SK-N-SH treated with all-trans-retinoic acid at 6 μM for 48 hours (cell line): ENCODE data around the gene CCDC170.

Experiments used
- BACH2 ChIP-seq: fragments of 250-450 bp; sonication (Bioruptor Pico); IDR thresholded peaks from 2 replicates; pipeline ENCODE4 v1.9.0; 2021; ENCODE audit warnings: mild to moderate bottlenecking, borderline replicate concordance
- CSDC2 ChIP-seq: fragments of 250-450 bp; sonication (Bioruptor Pico); IDR thresholded peaks from 2 replicates; pipeline ENCODE4 v1.5.0; 2020; ENCODE audit warnings: mild to moderate bottlenecking, moderate library complexity
- OSR1 ChIP-seq: fragments of 250-450 bp; sonication (Bioruptor Pico); IDR thresholded peaks from 2 replicates; pipeline ENCODE4 v1.8.0; 2022; ENCODE audit warnings: moderate library complexity, mild to moderate bottlenecking, inconsistent platforms
- ZC3H10 ChIP-seq: fragments of 250-450 bp; sonication (Bioruptor Pico); IDR thresholded peaks from 2 replicates; pipeline ENCODE4 v1.5.1; 2021; ENCODE audit warnings: mild to moderate bottlenecking, moderate library complexity
- ZFP3 ChIP-seq: fragments of 250-450 bp; sonication (Bioruptor Pico); IDR thresholded peaks from 2 replicates; pipeline ENCODE4 v1.5.0; 2020; ENCODE audit warnings: mild to moderate bottlenecking, moderate library complexity
- ZFP30 ChIP-seq: fragments of 450-650 bp; formaldehyde crosslinking; IDR thresholded peaks from 2 replicates; pipeline ENCODE4 v1.5.0; 2022; ENCODE audit warnings: mild to moderate bottlenecking, moderate library complexity
- TF ChIP-seq, protein P1 (sequence below): fragments of 250-450 bp; sonication (Bioruptor Pico); IDR thresholded peaks from 2 replicates; pipeline ENCODE4 v1.8.0; 2021; ENCODE audit warnings: low read depth, mild to moderate bottlenecking, moderate library complexity, borderline replicate concordance
- TF ChIP-seq, protein P2 (sequence below): fragments of 250-450 bp; sonication (Bioruptor Pico); IDR thresholded peaks from 2 replicates; pipeline ENCODE4 v1.8.0; 2020; ENCODE audit warnings: mild to moderate bottlenecking, moderate library complexity, borderline replicate concordance

DNA sequence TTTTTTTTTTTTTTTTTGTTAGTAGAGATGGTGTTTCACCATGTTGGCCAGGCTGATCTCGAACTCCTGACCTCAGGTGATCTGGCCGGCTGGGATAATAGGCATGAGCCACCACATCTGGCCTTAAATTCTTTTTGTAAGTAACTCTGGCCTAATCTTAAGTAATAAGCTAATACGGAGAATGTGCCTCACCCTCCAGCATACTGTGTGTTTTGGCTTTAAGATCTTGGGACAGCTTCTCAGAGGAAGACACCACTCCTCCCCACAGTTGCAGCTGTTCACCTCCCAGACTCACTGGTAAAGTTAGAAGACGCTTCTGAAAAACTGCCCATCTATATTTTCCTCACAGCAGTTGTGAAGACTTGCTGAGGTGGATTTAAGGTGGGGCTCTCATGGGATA, 120.8 kb downstream of the CCDC170 start:
- TF ChIP-seq OSR1 (CRISPR knock-in tag) (no peak), ZFP3 (CRISPR knock-in tag) (no peak), ZFP30 (CRISPR knock-in tag) (no peak), CSDC2 (CRISPR knock-in tag) (no peak), BACH2 (CRISPR knock-in tag) (no peak), ZC3H10 (CRISPR knock-in tag) (no peak)
- TF ChIP-seq, protein P1, sequence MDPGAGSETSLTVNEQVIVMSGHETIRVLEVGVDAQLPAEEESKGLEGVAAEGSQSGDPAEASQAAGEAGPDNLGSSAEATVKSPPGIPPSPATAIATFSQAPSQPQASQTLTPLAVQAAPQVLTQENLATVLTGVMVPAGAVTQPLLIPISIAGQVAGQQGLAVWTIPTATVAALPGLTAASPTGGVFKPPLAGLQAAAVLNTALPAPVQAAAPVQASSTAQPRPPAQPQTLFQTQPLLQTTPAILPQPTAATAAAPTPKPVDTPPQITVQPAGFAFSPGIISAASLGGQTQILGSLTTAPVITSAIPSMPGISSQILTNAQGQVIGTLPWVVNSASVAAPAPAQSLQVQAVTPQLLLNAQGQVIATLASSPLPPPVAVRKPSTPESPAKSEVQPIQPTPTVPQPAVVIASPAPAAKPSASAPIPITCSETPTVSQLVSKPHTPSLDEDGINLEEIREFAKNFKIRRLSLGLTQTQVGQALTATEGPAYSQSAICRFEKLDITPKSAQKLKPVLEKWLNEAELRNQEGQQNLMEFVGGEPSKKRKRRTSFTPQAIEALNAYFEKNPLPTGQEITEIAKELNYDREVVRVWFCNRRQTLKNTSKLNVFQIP (CRISPR knock-in tag) = no peak
- TF ChIP-seq, protein P2, sequence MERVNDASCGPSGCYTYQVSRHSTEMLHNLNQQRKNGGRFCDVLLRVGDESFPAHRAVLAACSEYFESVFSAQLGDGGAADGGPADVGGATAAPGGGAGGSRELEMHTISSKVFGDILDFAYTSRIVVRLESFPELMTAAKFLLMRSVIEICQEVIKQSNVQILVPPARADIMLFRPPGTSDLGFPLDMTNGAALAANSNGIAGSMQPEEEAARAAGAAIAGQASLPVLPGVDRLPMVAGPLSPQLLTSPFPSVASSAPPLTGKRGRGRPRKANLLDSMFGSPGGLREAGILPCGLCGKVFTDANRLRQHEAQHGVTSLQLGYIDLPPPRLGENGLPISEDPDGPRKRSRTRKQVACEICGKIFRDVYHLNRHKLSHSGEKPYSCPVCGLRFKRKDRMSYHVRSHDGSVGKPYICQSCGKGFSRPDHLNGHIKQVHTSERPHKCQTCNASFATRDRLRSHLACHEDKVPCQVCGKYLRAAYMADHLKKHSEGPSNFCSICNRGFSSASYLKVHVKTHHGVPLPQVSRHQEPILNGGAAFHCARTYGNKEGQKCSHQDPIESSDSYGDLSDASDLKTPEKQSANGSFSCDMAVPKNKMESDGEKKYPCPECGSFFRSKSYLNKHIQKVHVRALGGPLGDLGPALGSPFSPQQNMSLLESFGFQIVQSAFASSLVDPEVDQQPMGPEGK = no peak
